Activated naive CD8-positive, alpha-beta T cell treated with anti-CD3 and anti-CD28 coated beads for 36 hours (primary cell): ENCODE measurements around the gene GMPPA. TPM values are rescaled to one million over a fixed set of nuclear protein-coding genes. Genes with fewer than 3 reads are reported as not detected.

Experiments used
- DNase-seq: peaks from one replicate; pipeline ENCODE4 v3.0.0; 2021
- H3K27ac Mint-ChIP-seq: one replicate; pipeline ENCODE4 v1.8.0; 2022; ENCODE audit warnings: mild to moderate bottlenecking, moderate library complexity, mixed read lengths
- H3K27me3 Mint-ChIP-seq: one replicate; pipeline ENCODE4 v1.8.0; 2022; ENCODE audit warnings: mild to moderate bottlenecking, mixed read lengths
- H3K36me3 Mint-ChIP-seq: one replicate; pipeline ENCODE4 v1.8.0; 2021; ENCODE audit warnings: mild to moderate bottlenecking, mixed read lengths
- H3K4me1 Mint-ChIP-seq: one replicate; pipeline ENCODE4 v1.8.0; 2021; ENCODE audit warnings: mixed read lengths
- H3K4me3 Mint-ChIP-seq: one replicate; pipeline ENCODE4 v1.8.0; 2022; ENCODE audit warnings: mild to moderate bottlenecking, moderate library complexity, mixed read lengths
- H3K9me3 Mint-ChIP-seq: one replicate; pipeline ENCODE4 v1.8.0; 2022; ENCODE audit warnings: mixed read lengths
- total RNA-seq, 2 experiments: library from RNA; stranded (reverse); gene quantifications; one replicate each; pipeline ENCODE4 v1.2.3, GENCODE V29; 2021

The GMPPA gene
- total RNA-seq, 2 experiments from 2014 or later = 29.1 to 31.5 TPM

DNA sequence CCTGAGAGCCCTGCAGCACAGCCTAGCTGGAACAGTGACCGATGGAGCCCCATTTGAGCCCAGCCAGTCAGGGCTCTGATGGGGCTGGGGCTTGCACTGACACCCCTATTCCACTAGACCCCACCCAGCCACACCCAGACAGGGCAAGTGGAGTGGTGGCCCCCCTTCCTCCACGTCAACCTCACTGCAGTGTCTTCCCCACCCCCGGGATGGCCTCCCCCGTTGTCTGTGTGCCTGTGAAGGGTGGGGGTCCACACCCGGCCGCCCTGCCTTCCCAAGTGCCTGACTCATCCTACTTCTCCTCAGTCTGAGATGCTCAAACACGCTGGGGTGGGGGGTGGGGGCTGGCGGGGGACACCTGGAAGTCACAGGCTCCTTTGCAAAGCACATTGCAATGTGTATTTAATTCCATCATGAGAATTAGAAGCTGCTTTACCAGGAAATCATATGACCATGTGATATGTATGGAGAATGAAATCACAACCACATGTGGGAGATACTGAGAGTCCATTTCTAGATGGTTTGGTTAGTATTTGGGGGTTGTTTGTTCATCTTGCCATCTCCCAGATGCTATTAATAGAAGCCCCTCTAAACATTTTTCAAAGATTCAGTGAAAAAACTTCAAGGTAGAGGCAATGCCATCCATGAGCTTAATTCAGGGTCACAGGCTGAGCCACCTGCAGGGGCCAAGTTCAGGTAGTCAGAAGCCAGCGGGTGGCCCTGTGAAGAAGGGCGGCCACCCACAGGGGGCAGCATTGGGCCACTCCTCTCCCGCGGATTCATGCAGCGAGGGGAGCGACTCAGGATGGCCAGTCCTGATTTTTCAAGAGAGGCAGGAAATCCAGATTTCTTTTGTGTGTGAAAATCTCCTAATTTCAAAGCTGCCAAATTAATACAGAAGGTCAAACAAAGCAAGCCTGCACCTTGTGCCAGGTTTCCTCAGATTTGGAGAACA lies 22.7 kb upstream of the GMPPA start:
- peak; percentile 71 for DNase-seq
- Mint-ChIP-seq H3K27ac (no peak overlapping the region), H3K4me1 (peaks cover 4% of the 10 kb centered on the region), H3K4me3 (no peak overlapping the region), H3K27me3 (no peaks in the 10 kb centered on the region), H3K9me3 (no peaks in the 10 kb centered on the region), H3K36me3 (no peaks in the 10 kb centered on the region)

DNA sequence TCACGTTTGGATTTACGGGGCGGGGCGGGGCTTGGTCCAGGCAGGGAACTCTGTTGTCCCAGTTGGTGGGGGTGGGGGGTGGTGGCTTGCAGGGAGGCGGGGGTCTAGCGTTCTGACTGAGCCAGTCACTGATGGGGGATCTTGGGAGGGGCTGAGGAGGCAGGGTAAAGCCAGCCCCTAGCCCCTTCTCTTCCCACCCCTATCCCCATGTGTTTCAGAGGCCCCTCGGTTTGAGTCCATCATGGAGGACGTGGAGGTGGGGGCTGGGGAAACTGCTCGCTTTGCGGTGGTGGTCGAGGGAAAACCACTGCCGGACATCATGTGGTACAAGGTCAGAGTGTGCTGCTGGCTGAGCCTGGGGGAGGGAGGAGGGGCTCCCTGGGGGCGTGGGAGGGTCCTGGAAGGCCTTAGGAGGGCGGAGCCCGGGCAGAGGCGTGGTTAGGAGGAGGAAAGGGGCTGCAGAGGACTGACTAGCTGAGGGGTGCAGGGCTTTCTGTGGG lies 22.0 kb upstream of the GMPPA start:
- Mint-ChIP-seq H3K9me3 (no peaks in the 10 kb centered on the region), H3K36me3 (no peaks in the 10 kb centered on the region), H3K27ac (no peak overlapping the region), H3K4me1 (peaks cover 4% of the 10 kb centered on the region), H3K4me3 (no peak overlapping the region), H3K27me3 (no peaks in the 10 kb centered on the region)
- DNase-seq = no peak

DNA sequence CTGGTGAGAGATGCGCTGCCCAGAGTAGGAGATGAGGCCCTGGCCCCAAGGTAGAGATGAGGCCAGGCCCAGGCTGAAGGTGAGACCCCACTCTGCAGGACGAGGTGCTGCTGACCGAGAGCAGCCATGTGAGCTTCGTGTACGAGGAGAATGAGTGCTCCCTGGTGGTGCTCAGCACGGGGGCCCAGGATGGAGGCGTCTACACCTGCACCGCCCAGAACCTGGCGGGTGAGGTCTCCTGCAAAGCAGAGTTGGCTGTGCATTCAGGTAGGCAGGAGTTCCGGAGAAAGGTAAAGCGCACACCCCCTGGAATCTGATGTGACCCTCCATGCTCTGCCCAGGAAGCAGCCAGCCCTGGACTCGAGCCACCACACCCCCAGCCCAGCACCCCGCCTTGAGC lies 21.5 kb upstream of the GMPPA start:
- H3K27ac Mint-ChIP-seq = no peak overlapping the region
- peaks cover 4% of the 10 kb centered on the region for H3K27me3 Mint-ChIP-seq
- H3K4me1 Mint-ChIP-seq = peaks cover 4% of the 10 kb centered on the region
- H3K36me3 Mint-ChIP-seq = no peaks in the 10 kb centered on the region
- H3K4me3 Mint-ChIP-seq = no peak overlapping the region
- H3K9me3 Mint-ChIP-seq = no peaks in the 10 kb centered on the region
- DNase-seq = no peak

DNA sequence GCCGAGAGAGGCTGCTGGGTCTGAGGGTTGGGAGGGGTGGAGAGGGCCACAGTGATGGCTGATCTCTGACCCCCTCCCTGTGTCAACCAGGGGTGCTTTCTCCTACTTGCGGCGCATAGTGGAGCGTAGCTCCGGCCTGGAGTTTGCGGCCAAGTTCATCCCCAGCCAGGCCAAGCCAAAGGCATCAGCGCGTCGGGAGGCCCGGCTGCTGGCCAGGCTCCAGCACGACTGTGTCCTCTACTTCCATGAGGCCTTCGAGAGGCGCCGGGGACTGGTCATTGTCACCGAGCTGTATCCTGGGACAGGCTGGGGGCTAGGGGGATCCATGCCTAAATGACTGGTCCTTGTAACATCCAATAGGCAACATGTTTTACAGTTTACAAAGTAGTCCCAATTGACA lies 20.9 kb upstream of the GMPPA start:
- Mint-ChIP-seq H3K27ac (no peak overlapping the region), H3K9me3 (no peaks in the 10 kb centered on the region), H3K4me1 (peaks cover 4% of the 10 kb centered on the region), H3K4me3 (no peak overlapping the region), H3K36me3 (no peaks in the 10 kb centered on the region), H3K27me3 (peaks cover 9% of the 10 kb centered on the region)
- DNase-seq = no peak

DNA sequence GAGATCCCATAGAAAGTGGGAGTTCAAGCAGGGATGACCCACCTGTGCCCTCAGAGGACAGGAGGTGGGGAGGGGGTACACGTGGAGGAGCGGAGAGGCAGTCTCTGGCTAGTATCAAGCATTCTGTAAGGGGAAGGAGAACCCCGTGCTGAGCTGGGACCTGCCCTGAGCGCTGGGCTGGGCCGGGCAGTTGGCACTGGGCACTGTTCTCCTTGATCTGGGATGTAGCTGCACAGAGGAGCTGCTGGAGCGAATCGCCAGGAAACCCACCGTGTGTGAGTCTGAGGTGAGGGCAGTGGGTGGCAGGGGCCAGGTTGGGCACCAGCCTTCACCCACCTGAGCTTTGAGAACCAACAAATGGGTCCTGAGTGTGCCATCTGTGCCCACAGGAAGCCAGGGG lies 19.8 kb upstream of the GMPPA start:
- Mint-ChIP-seq H3K36me3 (no peaks in the 10 kb centered on the region), H3K27me3 (peaks cover 14% of the 10 kb centered on the region), H3K4me1 (peaks cover 5% of the 10 kb centered on the region)

DNA sequence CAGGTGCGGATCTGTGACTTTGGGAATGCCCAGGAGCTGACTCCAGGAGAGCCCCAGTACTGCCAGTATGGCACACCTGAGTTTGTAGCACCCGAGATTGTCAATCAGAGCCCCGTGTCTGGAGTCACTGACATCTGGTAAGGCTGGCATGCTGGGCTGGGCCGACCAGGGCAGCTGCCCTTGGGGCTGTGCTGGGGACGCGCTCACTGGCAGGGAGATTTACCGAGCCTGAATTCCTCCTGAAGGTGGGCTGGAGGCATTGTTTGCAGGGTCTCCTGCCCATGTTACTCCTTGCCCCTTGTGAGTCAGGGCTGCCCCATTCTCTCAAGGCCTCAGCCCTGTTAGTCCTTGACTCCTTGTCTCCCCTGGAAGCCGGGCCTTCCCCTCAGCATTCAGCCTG lies 18.7 kb upstream of the GMPPA start:
- H3K36me3 Mint-ChIP-seq = no peaks in the 10 kb centered on the region
- no peak overlapping the region for H3K4me3 Mint-ChIP-seq
- DNase-seq = no peak
- H3K4me1 Mint-ChIP-seq = peaks cover 6% of the 10 kb centered on the region
- H3K27me3 Mint-ChIP-seq = peaks cover 22% of the 10 kb centered on the region
- no peaks in the 10 kb centered on the region for H3K9me3 Mint-ChIP-seq
- H3K27ac Mint-ChIP-seq = no peak overlapping the region

More for the DNA sequence above, 19.8 kb upstream of the GMPPA start:
- Mint-ChIP-seq H3K27ac (no peak overlapping the region), H3K4me3 (no peak overlapping the region), H3K9me3 (no peaks in the 10 kb centered on the region)
- no peak for DNase-seq

DNA sequence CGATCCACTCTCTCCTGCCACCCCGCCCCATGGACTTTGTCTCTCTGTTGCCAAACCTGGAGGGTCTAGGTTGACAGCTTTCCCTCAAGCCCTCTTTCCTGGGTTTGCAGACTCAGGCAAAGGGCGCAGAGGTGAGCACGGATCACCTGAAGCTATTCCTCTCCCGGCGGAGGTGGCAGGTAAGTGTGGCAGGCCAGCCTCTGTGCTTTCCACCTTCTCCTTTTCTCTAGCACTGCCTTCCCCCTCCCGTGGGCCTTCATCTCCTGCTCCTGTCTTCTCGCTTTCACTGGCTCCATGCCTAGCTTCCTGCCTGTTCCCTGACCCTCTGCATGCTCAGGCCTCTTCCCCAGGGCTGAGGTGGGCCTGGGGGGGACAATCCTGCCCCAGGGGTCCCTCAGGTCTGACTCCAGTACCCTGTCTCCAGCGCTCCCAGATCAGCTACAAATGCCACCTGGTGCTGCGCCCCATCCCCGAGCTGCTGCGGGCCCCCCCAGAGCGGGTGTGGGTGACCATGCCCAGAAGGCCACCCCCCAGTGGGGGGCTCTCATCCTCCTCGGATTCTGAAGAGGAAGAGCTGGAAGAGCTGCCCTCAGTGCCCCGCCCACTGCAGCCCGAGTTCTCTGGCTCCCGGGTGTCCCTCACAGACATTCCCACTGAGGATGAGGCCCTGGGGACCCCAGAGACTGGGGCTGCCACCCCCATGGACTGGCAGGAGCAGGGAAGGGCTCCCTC lies 15.9 kb upstream of the GMPPA start:
- no peak for DNase-seq
- H3K4me1 Mint-ChIP-seq = peaks cover 2% of the 10 kb centered on the region
- H3K4me3 Mint-ChIP-seq = no peak overlapping the region
- no peak overlapping the region for H3K27ac Mint-ChIP-seq
- H3K27me3 Mint-ChIP-seq = peaks cover 50% of the 10 kb centered on the region
- H3K9me3 Mint-ChIP-seq = no peaks in the 10 kb centered on the region
- H3K36me3 Mint-ChIP-seq = no peaks in the 10 kb centered on the region

DNA sequence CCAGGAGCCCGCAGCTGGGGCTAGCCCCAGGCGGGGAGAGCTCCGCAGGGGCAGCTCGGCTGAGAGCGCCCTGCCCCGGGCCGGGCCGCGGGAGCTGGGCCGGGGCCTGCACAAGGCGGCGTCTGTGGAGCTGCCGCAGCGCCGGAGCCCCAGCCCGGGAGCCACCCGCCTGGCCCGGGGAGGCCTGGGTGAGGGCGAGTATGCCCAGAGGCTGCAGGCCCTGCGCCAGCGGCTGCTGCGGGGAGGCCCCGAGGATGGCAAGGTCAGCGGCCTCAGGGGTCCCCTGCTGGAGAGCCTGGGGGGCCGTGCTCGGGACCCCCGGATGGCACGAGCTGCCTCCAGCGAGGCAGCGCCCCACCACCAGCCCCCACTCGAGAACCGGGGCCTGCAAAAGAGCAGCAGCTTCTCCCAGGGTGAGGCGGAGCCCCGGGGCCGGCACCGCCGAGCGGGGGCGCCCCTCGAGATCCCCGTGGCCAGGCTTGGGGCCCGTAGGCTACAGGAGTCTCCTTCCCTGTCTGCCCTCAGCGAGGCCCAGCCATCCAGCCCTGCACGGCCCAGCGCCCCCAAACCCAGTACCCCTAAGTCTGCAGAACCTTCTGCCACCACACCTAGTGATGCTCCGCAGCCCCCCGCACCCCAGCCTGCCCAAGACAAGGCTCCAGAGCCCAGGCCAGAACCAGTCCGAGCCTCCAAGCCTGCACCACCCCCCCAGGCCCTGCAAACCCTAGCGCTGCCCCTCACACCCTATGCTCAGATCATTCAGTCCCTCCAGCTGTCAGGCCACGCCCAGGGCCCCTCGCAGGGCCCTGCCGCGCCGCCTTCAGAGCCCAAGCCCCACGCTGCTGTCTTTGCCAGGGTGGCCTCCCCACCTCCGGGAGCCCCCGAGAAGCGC lies 15.0 kb upstream of the GMPPA start:
- Mint-ChIP-seq H3K4me3 (peak overlapping the region; percentile 34), H3K27ac (no peak overlapping the region), H3K9me3 (no peaks in the 10 kb centered on the region), H3K27me3 (peaks cover 51% of the 10 kb centered on the region), H3K4me1 (peaks cover 2% of the 10 kb centered on the region), H3K36me3 (no peaks in the 10 kb centered on the region)
- DNase-seq = peak; percentile 13

DNA sequence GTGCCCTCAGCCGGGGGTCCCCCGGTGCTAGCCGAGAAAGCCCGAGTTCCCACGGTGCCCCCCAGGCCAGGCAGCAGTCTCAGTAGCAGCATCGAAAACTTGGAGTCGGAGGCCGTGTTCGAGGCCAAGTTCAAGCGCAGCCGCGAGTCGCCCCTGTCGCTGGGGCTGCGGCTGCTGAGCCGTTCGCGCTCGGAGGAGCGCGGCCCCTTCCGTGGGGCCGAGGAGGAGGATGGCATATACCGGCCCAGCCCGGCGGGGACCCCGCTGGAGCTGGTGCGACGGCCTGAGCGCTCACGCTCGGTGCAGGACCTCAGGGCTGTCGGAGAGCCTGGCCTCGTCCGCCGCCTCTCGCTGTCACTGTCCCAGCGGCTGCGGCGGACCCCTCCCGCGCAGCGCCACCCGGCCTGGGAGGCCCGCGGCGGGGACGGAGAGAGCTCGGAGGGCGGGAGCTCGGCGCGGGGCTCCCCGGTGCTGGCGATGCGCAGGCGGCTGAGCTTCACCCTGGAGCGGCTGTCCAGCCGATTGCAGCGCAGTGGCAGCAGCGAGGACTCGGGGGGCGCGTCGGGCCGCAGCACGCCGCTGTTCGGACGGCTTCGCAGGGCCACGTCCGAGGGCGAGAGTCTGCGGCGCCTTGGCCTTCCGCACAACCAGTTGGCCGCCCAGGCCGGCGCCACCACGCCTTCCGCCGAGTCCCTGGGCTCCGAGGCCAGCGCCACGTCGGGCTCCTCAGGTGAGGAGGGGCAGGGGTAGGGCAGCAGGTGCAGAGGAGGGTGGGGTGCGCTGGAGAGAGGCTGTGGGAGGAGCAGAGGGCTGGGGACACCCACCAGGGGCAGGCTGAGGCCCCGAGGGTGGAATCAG lies 14.1 kb upstream of the GMPPA start:
- Mint-ChIP-seq H3K4me1 (peaks cover 2% of the 10 kb centered on the region), H3K27ac (no peak overlapping the region), H3K4me3 (peak overlapping the region; percentile 34), H3K36me3 (no peaks in the 10 kb centered on the region), H3K27me3 (peaks cover 51% of the 10 kb centered on the region), H3K9me3 (no peaks in the 10 kb centered on the region)
- peak; percentile 14 for DNase-seq

DNA sequence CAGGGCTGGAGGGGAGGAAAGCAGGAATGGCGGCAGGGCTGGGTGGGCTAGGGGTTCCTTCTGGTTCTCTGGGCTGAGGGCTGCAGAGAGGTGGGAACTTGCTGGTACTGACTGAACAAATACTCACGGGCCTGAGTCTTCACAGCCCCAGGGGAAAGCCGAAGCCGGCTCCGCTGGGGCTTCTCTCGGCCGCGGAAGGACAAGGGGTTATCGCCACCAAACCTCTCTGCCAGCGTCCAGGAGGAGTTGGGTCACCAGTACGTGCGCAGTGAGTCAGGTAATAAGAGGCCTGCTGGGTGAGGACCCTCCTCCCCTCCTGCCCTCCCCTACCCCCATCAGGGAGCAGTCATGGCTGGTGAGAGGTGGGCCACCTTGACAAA lies 13.5 kb upstream of the GMPPA start:
- no peak for DNase-seq
- Mint-ChIP-seq H3K27ac (no peak overlapping the region), H3K27me3 (peaks cover 51% of the 10 kb centered on the region), H3K36me3 (no peaks in the 10 kb centered on the region), H3K4me1 (peaks cover 2% of the 10 kb centered on the region), H3K9me3 (no peaks in the 10 kb centered on the region), H3K4me3 (no peak overlapping the region)

DNA sequence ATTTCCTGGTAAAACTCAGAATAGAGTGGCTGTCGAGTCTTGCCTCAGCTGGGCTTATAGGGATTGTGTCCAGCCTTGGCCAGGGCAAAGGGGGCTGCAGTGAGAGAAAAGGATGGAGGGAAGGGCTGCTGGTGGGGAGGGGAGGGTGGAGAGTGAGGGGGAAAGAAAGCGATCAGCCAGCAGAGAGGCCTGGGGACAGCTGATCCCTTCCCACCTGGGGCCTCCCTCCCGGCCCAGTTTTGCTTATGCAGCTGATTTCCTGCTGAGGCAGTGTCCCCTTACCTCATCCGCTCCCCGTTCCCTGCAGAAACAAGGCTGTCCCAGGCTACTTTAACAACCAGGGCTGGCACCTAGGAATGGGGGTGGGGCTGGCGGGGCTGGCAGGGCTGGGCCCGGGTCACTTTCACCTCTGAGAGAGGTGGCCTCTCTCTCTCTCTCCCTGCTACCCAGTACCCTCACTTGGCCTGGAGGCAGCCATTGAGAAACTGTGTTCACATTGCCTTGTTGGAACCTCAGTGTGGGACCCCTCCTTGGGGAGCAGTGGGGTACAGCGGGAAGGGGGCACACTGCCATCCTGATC lies 12.2 kb upstream of the GMPPA start:
- Mint-ChIP-seq H3K4me1 (peaks cover 2% of the 10 kb centered on the region), H3K4me3 (no peak overlapping the region), H3K36me3 (no peaks in the 10 kb centered on the region), H3K27ac (no peak overlapping the region), H3K9me3 (no peaks in the 10 kb centered on the region), H3K27me3 (peaks cover 51% of the 10 kb centered on the region)
- no peak for DNase-seq

DNA sequence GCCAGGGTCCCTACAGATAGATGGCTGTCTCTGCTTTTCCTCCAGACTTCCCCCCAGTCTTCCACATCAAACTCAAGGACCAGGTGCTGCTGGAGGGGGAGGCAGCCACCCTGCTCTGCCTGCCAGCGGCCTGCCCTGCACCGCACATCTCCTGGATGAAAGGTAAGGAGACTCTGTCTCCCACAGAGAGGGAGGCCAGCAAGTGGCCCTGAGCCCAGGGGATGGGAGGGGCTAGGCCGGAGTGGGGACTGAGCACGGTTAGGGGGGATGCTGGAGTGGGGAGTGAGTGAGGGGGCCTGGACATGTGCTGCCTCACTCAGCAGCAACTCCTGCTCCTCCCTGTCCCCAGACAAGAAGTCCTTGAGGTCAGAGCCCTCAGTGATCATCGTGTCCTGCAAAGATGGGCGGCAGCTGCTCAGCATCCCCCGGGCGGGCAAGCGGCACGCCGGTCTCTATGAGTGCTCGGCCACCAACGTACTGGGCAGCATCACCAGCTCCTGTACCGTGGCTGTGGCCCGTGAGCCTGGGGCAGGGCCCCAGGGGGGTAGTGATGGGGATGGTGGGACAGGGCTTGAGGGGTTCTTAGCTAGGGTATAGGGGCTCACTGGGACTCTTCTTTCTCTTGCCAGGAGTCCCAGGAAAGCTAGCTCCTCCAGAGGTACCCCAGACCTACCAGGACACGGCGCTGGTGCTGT lies 10.4 kb upstream of the GMPPA start:
- Mint-ChIP-seq H3K36me3 (no peaks in the 10 kb centered on the region), H3K4me1 (peaks cover 2% of the 10 kb centered on the region), H3K27ac (no peak overlapping the region), H3K4me3 (no peak overlapping the region), H3K27me3 (peaks cover 45% of the 10 kb centered on the region), H3K9me3 (no peaks in the 10 kb centered on the region)
- no peak for DNase-seq

DNA sequence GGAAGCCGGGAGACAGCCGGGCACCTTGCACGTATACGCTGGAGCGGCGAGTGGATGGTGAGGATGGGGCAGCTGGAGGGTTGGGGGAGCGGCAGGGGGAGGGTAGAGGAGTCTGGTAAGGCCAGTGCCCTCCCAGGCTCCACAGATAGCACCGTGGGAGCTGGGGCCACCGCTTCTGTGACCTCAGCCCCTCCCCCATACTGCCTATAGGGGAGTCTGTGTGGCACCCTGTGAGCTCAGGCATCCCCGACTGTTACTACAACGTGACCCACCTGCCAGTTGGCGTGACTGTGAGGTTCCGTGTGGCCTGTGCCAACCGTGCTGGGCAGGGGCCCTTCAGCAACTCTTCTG lies 9.9 kb upstream of the GMPPA start:
- Mint-ChIP-seq H3K27ac (no peak overlapping the region), H3K9me3 (no peaks in the 10 kb centered on the region), H3K4me1 (peaks cover 2% of the 10 kb centered on the region), H3K4me3 (no peak overlapping the region), H3K27me3 (peaks cover 49% of the 10 kb centered on the region), H3K36me3 (no peaks in the 10 kb centered on the region)
- DNase-seq = no peak
